ENCODE measurements around the gene NMD3.

NMD3 gene

GRCh38 chr3:161293381-161293780 lies 72.3 kb downstream of the NMD3 start:
- no peaks in the 10 kb centered on the region for H3K9me2 ChIP-seq (ENCODE audit: low read depth, low read length)

GRCh38 chr3:161295325-161295724 lies 74.2 kb downstream of the NMD3 start:
- Histone ChIP-seq H3K27ac (ENCODE audit: low read depth, low read length, poor library complexity, severe bottlenecking) (no peak overlapping the region), H3K9me3 (ENCODE audit: low read length) (0 out of 2 replicates have a peak, but pooled peaks cover 2% of the 10 kb centered on the region), H4K20me1 (ENCODE audit: insufficient read depth, low read length) (no peaks in the 10 kb centered on the region), H2AFZ (ENCODE audit: low read length) (no peak overlapping the region), H3K79me2 (ENCODE audit: insufficient read depth, low read length) (no peaks in the 10 kb centered on the region), H3K36me3 (ENCODE audit: insufficient read depth, low read length) (no peaks in the 10 kb centered on the region), H3K4me1 (ENCODE audit: insufficient read depth, low read length, severe bottlenecking) (no peaks in the 10 kb centered on the region), H3F3A (ENCODE audit: insufficient read depth, low read length) (no peaks in the 10 kb centered on the region), H3K9me2 (ENCODE audit: low read depth, low read length) (no peaks in the 10 kb centered on the region), H3K4me2 (ENCODE audit: low read length) (no peak overlapping the region), H3K27me3 (ENCODE audit: insufficient read depth, low read length) (no peaks in the 10 kb centered on the region), H3K9ac (ENCODE audit: low read length) (no peak overlapping the region), H3K4me3 (ENCODE audit: low read depth, low read length, poor library complexity, severe bottlenecking) (no peak overlapping the region)
- TF ChIP-seq CTCF (IDR thresholded peaks at IDR 0.05; ENCODE audit: low read length) (no peak), EZH2 (IDR thresholded peaks at IDR 0.05; ENCODE audit: borderline replicate concordance, low read length) (no peak)

More at GRCh38 chr3:161293381-161293780, 72.3 kb downstream of the NMD3 start:
- Histone ChIP-seq H3K27me3 (ENCODE audit: insufficient read depth, low read length) (no peaks in the 10 kb centered on the region), H3K4me1 (ENCODE audit: insufficient read depth, low read length, severe bottlenecking) (no peaks in the 10 kb centered on the region), H3K36me3 (ENCODE audit: insufficient read depth, low read length) (no peaks in the 10 kb centered on the region), H3K79me2 (ENCODE audit: insufficient read depth, low read length) (no peaks in the 10 kb centered on the region), H3K9ac (ENCODE audit: low read length) (no peak overlapping the region), H3K27ac (ENCODE audit: low read depth, low read length, poor library complexity, severe bottlenecking) (no peak overlapping the region), H3K9me3 (ENCODE audit: low read length) (0 out of 2 replicates have a peak, but pooled peaks cover 2% of the 10 kb centered on the region), H2AFZ (ENCODE audit: low read length) (no peak overlapping the region), H3K4me3 (ENCODE audit: low read depth, low read length, poor library complexity, severe bottlenecking) (no peak overlapping the region), H3K4me2 (ENCODE audit: low read length) (no peak overlapping the region), H4K20me1 (ENCODE audit: insufficient read depth, low read length) (no peaks in the 10 kb centered on the region), H3F3A (ENCODE audit: insufficient read depth, low read length) (no peaks in the 10 kb centered on the region)
- TF ChIP-seq EZH2 (IDR thresholded peaks at IDR 0.05; ENCODE audit: borderline replicate concordance, low read length): no peak
- TF ChIP-seq CTCF (IDR thresholded peaks at IDR 0.05; ENCODE audit: low read length): no peak

- TF ChIP-seq EZH2 (IDR thresholded peaks at IDR 0.05; ENCODE audit: borderline replicate concordance, low read length) (no peak), CTCF (IDR thresholded peaks at IDR 0.05; ENCODE audit: low read length) (no peak)
- no peak overlapping the region for H3K9ac ChIP-seq (ENCODE audit: low read length)
Observed at GRCh38 chr3:161296814-161297213, 75.7 kb downstream of the NMD3 start.

More at GRCh38 chr3:161296814-161297213, 75.7 kb downstream of the NMD3 start:
- Histone ChIP-seq H3K4me1 (ENCODE audit: insufficient read depth, low read length, severe bottlenecking) (no peaks in the 10 kb centered on the region), H3K36me3 (ENCODE audit: insufficient read depth, low read length) (no peaks in the 10 kb centered on the region), H3K9me3 (ENCODE audit: low read length) (0 out of 2 replicates have a peak, but pooled peaks cover 2% of the 10 kb centered on the region), H4K20me1 (ENCODE audit: insufficient read depth, low read length) (no peaks in the 10 kb centered on the region), H3K79me2 (ENCODE audit: insufficient read depth, low read length) (no peaks in the 10 kb centered on the region), H3K9me2 (ENCODE audit: low read depth, low read length) (no peaks in the 10 kb centered on the region), H2AFZ (ENCODE audit: low read length) (no peak overlapping the region), H3K4me2 (ENCODE audit: low read length) (no peak overlapping the region), H3K27ac (ENCODE audit: low read depth, low read length, poor library complexity, severe bottlenecking) (no peak overlapping the region), H3F3A (ENCODE audit: insufficient read depth, low read length) (no peaks in the 10 kb centered on the region), H3K27me3 (ENCODE audit: insufficient read depth, low read length) (no peaks in the 10 kb centered on the region), H3K4me3 (ENCODE audit: low read depth, low read length, poor library complexity, severe bottlenecking) (no peak overlapping the region)
